Measurements from ENCODE around the gene PIAS4. TPM values are rescaled to one million over a fixed set of nuclear protein-coding genes. Genes with fewer than 3 reads are reported as not detected.

Gene PIAS4
- total and polyA plus RNA-seq, 7 experiments from 2014 or later, result 3.9 to 40.6 (median 24.3) TPM

DNA sequence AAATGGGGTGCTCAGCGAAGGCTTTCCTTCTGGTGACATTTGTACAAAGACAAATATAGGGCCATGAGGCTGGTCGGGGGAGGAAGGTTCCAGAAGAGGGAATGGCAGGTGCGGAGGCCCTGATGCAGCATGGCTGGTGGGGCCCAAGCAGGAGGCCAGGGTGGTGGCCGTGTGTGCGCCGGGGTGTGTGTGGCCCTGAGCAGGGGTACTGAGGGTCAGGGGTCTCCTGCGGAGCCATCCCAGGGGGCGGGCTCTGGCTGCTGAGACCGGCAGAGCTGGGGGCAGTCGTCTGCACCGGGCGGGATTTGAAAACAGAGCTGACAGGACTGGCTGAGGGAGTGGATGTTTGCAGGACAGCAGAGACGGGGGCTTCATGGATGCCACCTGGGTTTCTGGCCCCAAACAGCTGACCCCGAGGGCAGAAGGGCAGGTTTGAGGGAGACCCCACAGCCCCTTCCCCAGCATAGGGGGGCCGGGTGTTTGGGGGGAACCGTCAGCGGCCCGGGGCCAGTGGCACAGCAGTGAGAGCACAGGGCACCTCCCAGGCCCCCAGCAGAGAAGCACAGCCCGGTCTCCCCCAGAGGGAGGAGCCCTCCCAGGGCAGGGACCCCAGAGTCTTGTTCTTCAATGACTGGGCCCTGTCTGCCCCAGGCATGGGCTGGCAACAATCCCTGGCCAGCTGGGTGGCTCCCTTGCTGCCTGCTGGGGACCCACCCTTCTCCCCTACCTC is 11.4 kb downstream of the PIAS4 start:
- Histone ChIP-seq H3K4me1 (ENCODE audit: control insufficient read depth in 2 of 2, insufficient read depth in 2 of 2, low read length in 2 of 2) (peaks cover 0 to 7% of the 10 kb centered on the region in 2 donors), H3K4me3 (ENCODE audit: low read length) (no peak overlapping the region), H3K36me3 (ENCODE audit: control insufficient read depth in 2 of 3, insufficient read depth in 3 of 3, low read length in 3 of 3) (peaks cover 0 to 59% (median 0%) of the 10 kb centered on the region in 3 experiments), H3K9me3 (ENCODE audit: control insufficient read depth in 2 of 3, low read length in 3 of 3) (peaks cover 0 to 4% (median 0%) of the 10 kb centered on the region in 3 experiments), H3K27me3 (ENCODE audit: control insufficient read depth in 2 of 2, insufficient read depth in 2 of 2, low read length in 2 of 2) (no peaks in the 10 kb centered on the region), H3K27ac (ENCODE audit: low read depth, low read length) (no peak overlapping the region)
- ATAC-seq, result no peak
- POLR2A ChIA-PET, result no interaction called here
- intact Hi-C loops (cut with micrococcal nuclease), result no loop called here
- DNase-seq, result no peak
- Mint-ChIP-seq H3K9me3 (peaks cover 0 to 5% (median 0%) of the 10 kb centered on the region in 11 donors), H3K36me3 (peaks cover 0 to 15% (median 8%) of the 10 kb centered on the region in 5 donors), H3K4me3 (no peak overlapping the region), H3K4me1 (peaks cover 0 to 30% (median 12%) of the 10 kb centered on the region in 7 donors), H3K27me3 (no peaks in the 10 kb centered on the region), H3K27ac (no peak overlapping the region)
- CTCF ChIA-PET, result no interaction called here

- H3K36me3 Mint-ChIP-seq, result peaks cover 0 to 18% (median 8%) of the 10 kb centered on the region in 5 donors
- peaks cover 0 to 59% (median 0%) of the 10 kb centered on the region in 3 experiments for H3K36me3 ChIP-seq (ENCODE audit: control insufficient read depth in 2 of 3, insufficient read depth in 3 of 3, low read length in 3 of 3)
- DNase-seq (no peak), ATAC-seq (no peak)
- peaks cover 0 to 6% of the 10 kb centered on the region in 2 donors for H3K4me1 ChIP-seq (ENCODE audit: control insufficient read depth in 2 of 2, insufficient read depth in 2 of 2, low read length in 2 of 2)
- ChIA-PET CTCF (no interaction called here), POLR2A (no interaction called here)
- H3K9me3 Mint-ChIP-seq, result peaks cover 0 to 5% (median 0%) of the 10 kb centered on the region in 11 donors
- no peak overlapping the region for H3K27ac Mint-ChIP-seq
- H3K27ac ChIP-seq (ENCODE audit: low read depth, low read length), result no peak overlapping the region
- no peaks in the 10 kb centered on the region for H3K27me3 Mint-ChIP-seq
- H3K4me3 ChIP-seq (ENCODE audit: low read length), result no peak overlapping the region
- no peaks in the 10 kb centered on the region for H3K27me3 ChIP-seq (ENCODE audit: control insufficient read depth in 2 of 2, insufficient read depth in 2 of 2, low read length in 2 of 2)
- no peak overlapping the region for H3K4me3 Mint-ChIP-seq
- peaks cover 0 to 4% (median 0%) of the 10 kb centered on the region in 3 experiments for H3K9me3 ChIP-seq (ENCODE audit: control insufficient read depth in 2 of 3, low read length in 3 of 3)
- intact Hi-C loops (cut with micrococcal nuclease), result no loop called here
- H3K4me1 Mint-ChIP-seq, result peaks cover 0 to 23% (median 12%) of the 10 kb centered on the region in 7 donors
Measured at GRCh38 chr19:4019578-4019977, 12.0 kb downstream of the PIAS4 start.

- no peaks in the 10 kb centered on the region for H3K4me1 ChIP-seq (ENCODE audit: control insufficient read depth in 2 of 2, insufficient read depth in 2 of 2, low read length in 2 of 2)
- Mint-ChIP-seq H3K9me3 (peaks cover 0 to 5% (median 0%) of the 10 kb centered on the region in 11 donors), H3K27ac (no peak overlapping the region), H3K27me3 (no peaks in the 10 kb centered on the region), H3K36me3 (peaks cover 0 to 18% (median 9%) of the 10 kb centered on the region in 5 donors), H3K4me1 (peaks cover 0 to 8% (median 7%) of the 10 kb centered on the region in 7 donors), H3K4me3 (no peak overlapping the region)
- ChIA-PET POLR2A (no interaction called here), CTCF (no interaction called here)
- no peak for DNase-seq
- H3K9me3 ChIP-seq (ENCODE audit: control insufficient read depth in 2 of 3, low read length in 3 of 3), result peaks cover 0 to 4% (median 0%) of the 10 kb centered on the region in 3 experiments
- H3K27ac ChIP-seq (ENCODE audit: low read depth, low read length), result no peak overlapping the region
- no peaks in the 10 kb centered on the region for H3K27me3 ChIP-seq (ENCODE audit: control insufficient read depth in 2 of 2, insufficient read depth in 2 of 2, low read length in 2 of 2)
- H3K4me3 ChIP-seq (ENCODE audit: low read length), result no peak overlapping the region
- peaks cover 0 to 51% (median 0%) of the 10 kb centered on the region in 3 experiments for H3K36me3 ChIP-seq (ENCODE audit: control insufficient read depth in 2 of 3, insufficient read depth in 3 of 3, low read length in 3 of 3)
- intact Hi-C loops (cut with micrococcal nuclease), result no loop called here
- ATAC-seq, result no peak
Measured at GRCh38 chr19:4023600-4024398, 16.3 kb downstream of the PIAS4 start.

- ATAC-seq (no peak), DNase-seq (no peak)
- ChIA-PET POLR2A (no interaction called here), CTCF (no interaction called here)
- Histone ChIP-seq H3K4me1 (ENCODE audit: control insufficient read depth in 2 of 2, insufficient read depth in 2 of 2, low read length in 2 of 2) (no peaks in the 10 kb centered on the region), H3K4me3 (ENCODE audit: low read length) (no peak overlapping the region), H3K9me3 (ENCODE audit: control insufficient read depth in 2 of 3, low read length in 3 of 3) (peaks cover 0 to 4% (median 0%) of the 10 kb centered on the region in 3 experiments), H3K27ac (ENCODE audit: low read depth, low read length) (no peak overlapping the region), H3K36me3 (ENCODE audit: control insufficient read depth in 2 of 3, insufficient read depth in 3 of 3, low read length in 3 of 3) (peaks cover 0 to 56% (median 0%) of the 10 kb centered on the region in 3 experiments), H3K27me3 (ENCODE audit: control insufficient read depth in 2 of 2, insufficient read depth in 2 of 2, low read length in 2 of 2) (no peaks in the 10 kb centered on the region)
- H3K27me3 Mint-ChIP-seq, result no peaks in the 10 kb centered on the region
- intact Hi-C loops (cut with micrococcal nuclease), result no loop called here
- no peak overlapping the region for H3K4me3 Mint-ChIP-seq
- H3K36me3 Mint-ChIP-seq, result peaks cover 0 to 17% (median 9%) of the 10 kb centered on the region in 5 donors
- H3K27ac Mint-ChIP-seq, result no peak overlapping the region
- peaks cover 0 to 5% (median 0%) of the 10 kb centered on the region in 11 donors for H3K9me3 Mint-ChIP-seq
- peaks cover 0 to 6% (median 4%) of the 10 kb centered on the region in 7 donors for H3K4me1 Mint-ChIP-seq
Measured at GRCh38 chr19:4025317-4025716, 17.8 kb downstream of the PIAS4 start.

- peaks cover 0 to 1% (median 0%) of the 10 kb centered on the region in 11 donors for H3K9me3 Mint-ChIP-seq
- Histone ChIP-seq H3K27me3 (ENCODE audit: control insufficient read depth in 2 of 2, insufficient read depth in 2 of 2, low read length in 2 of 2) (no peaks in the 10 kb centered on the region), H3K36me3 (ENCODE audit: control insufficient read depth in 2 of 3, insufficient read depth in 3 of 3, low read length in 3 of 3) (peaks cover 0 to 68% (median 0%) of the 10 kb centered on the region in 3 experiments), H3K4me3 (ENCODE audit: low read length) (no peak overlapping the region), H3K9me3 (ENCODE audit: control insufficient read depth in 2 of 3, low read length in 3 of 3) (no peaks in the 10 kb centered on the region), H3K4me1 (ENCODE audit: control insufficient read depth in 2 of 2, insufficient read depth in 2 of 2, low read length in 2 of 2) (no peaks in the 10 kb centered on the region), H3K27ac (ENCODE audit: low read depth, low read length) (no peak overlapping the region)
- no peak overlapping the region for H3K4me3 Mint-ChIP-seq
- intact Hi-C loops (cut with micrococcal nuclease), result no loop called here
- DNase-seq (no peak), ATAC-seq (no peak)
- ChIA-PET CTCF (no interaction called here), POLR2A (no interaction called here)
- H3K27ac Mint-ChIP-seq, result no peak overlapping the region
- H3K27me3 Mint-ChIP-seq, result no peaks in the 10 kb centered on the region
- H3K36me3 Mint-ChIP-seq, result peaks cover 0 to 9% (median 2%) of the 10 kb centered on the region in 5 donors
- H3K4me1 Mint-ChIP-seq, result peaks cover 0 to 1% (median 0%) of the 10 kb centered on the region in 7 donors
Measured at GRCh38 chr19:4027146-4027545, 19.6 kb downstream of the PIAS4 start.

GRCh38 chr19:4028334-4029246 is 21.1 kb downstream of the PIAS4 start:
- H3K9me3 Mint-ChIP-seq, result peaks cover 0 to 1% (median 0%) of the 10 kb centered on the region in 11 donors
- DNase-seq, result no peak
- POLR2A ChIA-PET, result interaction anchor here (0.5 kb wide), 1 partner anchor 41 kb away, joined by 5 read pairs; no protein-coding TSS in a partner anchor
- H3K4me3 ChIP-seq (ENCODE audit: low read length), result no peak overlapping the region
- H3K4me3 Mint-ChIP-seq, result no peak overlapping the region
- intact Hi-C loops (cut with micrococcal nuclease), result no loop called here
- no peaks in the 10 kb centered on the region for H3K27me3 ChIP-seq (ENCODE audit: control insufficient read depth in 2 of 2, insufficient read depth in 2 of 2, low read length in 2 of 2)
- H3K9me3 ChIP-seq (ENCODE audit: control insufficient read depth in 2 of 3, low read length in 3 of 3), result no peaks in the 10 kb centered on the region
- H3K36me3 ChIP-seq (ENCODE audit: control insufficient read depth in 2 of 3, insufficient read depth in 3 of 3, low read length in 3 of 3), result peaks cover 0 to 78% (median 0%) of the 10 kb centered on the region in 3 experiments
- no peaks in the 10 kb centered on the region for H3K27me3 Mint-ChIP-seq
- H3K4me1 Mint-ChIP-seq, result peaks cover 0 to 1% (median 0%) of the 10 kb centered on the region in 7 donors
- no peak for ATAC-seq
- CTCF ChIA-PET, result no interaction called here
- H3K36me3 Mint-ChIP-seq, result peaks cover 0 to 8% (median 0%) of the 10 kb centered on the region in 5 donors
- H3K27ac ChIP-seq (ENCODE audit: low read depth, low read length), result no peak overlapping the region
- H3K27ac Mint-ChIP-seq, result no peak overlapping the region
- no peaks in the 10 kb centered on the region for H3K4me1 ChIP-seq (ENCODE audit: control insufficient read depth in 2 of 2, insufficient read depth in 2 of 2, low read length in 2 of 2)

Data from naive thymus-derived CD4-positive, alpha-beta T cell (primary cell).